ENCODE results near the gene GRIA4.

Gene GRIA4

GRCh38 chr11:105790840-105791239, 181.0 kb downstream of the GRIA4 start:
- peak; percentile 45 for DNase-seq (ENCODE audit: low spot score)

GRCh38 chr11:105793092-105793491, 183.2 kb downstream of the GRIA4 start:
- DNase-seq (ENCODE audit: low spot score): no peak

- no peak for DNase-seq (ENCODE audit: low spot score)
These were observed 189.4 kb downstream of the GRIA4 start for GRCh38 chr11:105799263-105799662.

GRCh38 chr11:105799728-105800462, 190.0 kb downstream of the GRIA4 start:
- no peak for DNase-seq (ENCODE audit: low spot score)

- no peak for DNase-seq (ENCODE audit: low spot score)
These were observed 192.5 kb downstream of the GRIA4 start for GRCh38 chr11:105802390-105802789.

- DNase-seq (ENCODE audit: low spot score): no peak
These were observed 201.4 kb downstream of the GRIA4 start for GRCh38 chr11:105811242-105811641.

GRCh38 chr11:105821372-105821771, 211.5 kb downstream of the GRIA4 start:
- no peak for DNase-seq (ENCODE audit: low spot score)

GRCh38 chr11:105821781-105822180, 211.9 kb downstream of the GRIA4 start:
- no peak for DNase-seq (ENCODE audit: low spot score)

GRCh38 chr11:105823495-105824033, 213.7 kb downstream of the GRIA4 start:
- no peak for DNase-seq (ENCODE audit: low spot score)

GRCh38 chr11:105824457-105825013, 214.7 kb downstream of the GRIA4 start:
- DNase-seq (ENCODE audit: low spot score): no peak

GRCh38 chr11:105825141-105825540, 215.3 kb downstream of the GRIA4 start:
- no peak for DNase-seq (ENCODE audit: low spot score)

- DNase-seq (ENCODE audit: low spot score): no peak
These were observed 218.0 kb downstream of the GRIA4 start for GRCh38 chr11:105827906-105828305.

GRCh38 chr11:105829084-105829483, 219.2 kb downstream of the GRIA4 start:
- peak; percentile 34 for DNase-seq (ENCODE audit: low spot score)

GRCh38 chr11:105834461-105834860, 224.6 kb downstream of the GRIA4 start:
- no peak for DNase-seq (ENCODE audit: low spot score)

- DNase-seq (ENCODE audit: low spot score): no peak
These were observed 229.0 kb downstream of the GRIA4 start for GRCh38 chr11:105838668-105839384.

GRCh38 chr11:105840391-105840790, 230.5 kb downstream of the GRIA4 start:
- DNase-seq (ENCODE audit: low spot score): no peak

- DNase-seq (ENCODE audit: low spot score): no peak
These were observed 242.5 kb downstream of the GRIA4 start for GRCh38 chr11:105852403-105852802.

- no peak for DNase-seq (ENCODE audit: low spot score)
These were observed 244.4 kb downstream of the GRIA4 start for GRCh38 chr11:105854269-105854668.

- DNase-seq (ENCODE audit: low spot score): no peak
These were observed 247.1 kb downstream of the GRIA4 start for GRCh38 chr11:105856954-105857353.

- no peak for DNase-seq (ENCODE audit: low spot score)
These were observed 247.9 kb downstream of the GRIA4 start for GRCh38 chr11:105857728-105858127.

GRCh38 chr11:105858841-105859240, 249.0 kb downstream of the GRIA4 start:
- no peak for DNase-seq (ENCODE audit: low spot score)

- no peak for DNase-seq (ENCODE audit: low spot score)
These were observed 250.2 kb downstream of the GRIA4 start for GRCh38 chr11:105860105-105860504.

- DNase-seq (ENCODE audit: low spot score): no peak
These were observed 251.4 kb downstream of the GRIA4 start for GRCh38 chr11:105861225-105861624.

All from globus pallidus (tissue), 1 donor.